ENCODE data around the gene STPG4. TPM values are rescaled to one million over a fixed set of nuclear protein-coding genes. Genes with fewer than 3 reads are reported as not detected.

The STPG4 gene
- total RNA-seq, 4 donors from 2014 or later = 0.64 to 1.2 (median 0.82) TPM; not detected in 1

DNA sequence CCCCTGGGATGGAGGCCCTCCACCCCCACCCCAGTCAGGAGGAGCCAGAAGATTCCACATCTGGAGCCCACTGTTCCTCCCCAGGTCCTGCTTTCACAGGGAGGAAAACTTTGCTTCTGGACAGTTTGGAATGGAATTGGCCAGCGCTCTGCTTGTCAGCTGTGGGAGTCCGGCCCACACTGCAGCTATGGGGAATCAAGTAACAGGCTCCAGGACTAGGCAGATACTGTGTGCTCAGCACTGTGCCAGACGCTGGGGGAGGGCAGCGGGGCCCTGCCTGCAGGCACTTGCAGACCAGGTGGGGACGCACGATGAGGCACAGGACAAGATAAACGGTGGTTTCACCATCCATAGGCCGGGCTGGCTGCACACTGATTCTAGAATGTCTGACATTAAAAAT, 114.0 kb downstream of the STPG4 start:
- peaks cover 18 to 56% (median 36%) of the 10 kb centered on the region in 4 donors for H3K4me1 ChIP-seq
- H3K4me3 ChIP-seq = no peak overlapping the region
- H3K9me3 ChIP-seq = no peaks in the 10 kb centered on the region
- TF ChIP-seq POLR2AphosphoS5 (IDR thresholded peaks at IDR 0.05) = no peak
- no peak for TF ChIP-seq POLR2A (IDR thresholded peaks at IDR 0.05)
- no peaks in the 10 kb centered on the region for H3K36me3 ChIP-seq
- intact Hi-C loops (cut with DNase I; ENCODE audit: low total_unique reads) = no loop called here
- H3K27ac ChIP-seq = peak overlapping the region; percentile 60 to 77 (median 74)
- in situ Hi-C loops (cut with MboI; ENCODE audit: low pct_ligation_motif_present in 1 of 4, low pct_unique_long_range_greater_than_20kb in 1 of 4, low sequenced_read_pairs in 3 of 4) = no loop called here
- no peak for DNase-seq
- no peaks in the 10 kb centered on the region for H3K27me3 ChIP-seq
- WGBS, 2 donors (ENCODE audit: low coverage in 1 of 2) = 60 to 73% methylated on average over 3 to 8 of the region's 8 CpGs

DNA sequence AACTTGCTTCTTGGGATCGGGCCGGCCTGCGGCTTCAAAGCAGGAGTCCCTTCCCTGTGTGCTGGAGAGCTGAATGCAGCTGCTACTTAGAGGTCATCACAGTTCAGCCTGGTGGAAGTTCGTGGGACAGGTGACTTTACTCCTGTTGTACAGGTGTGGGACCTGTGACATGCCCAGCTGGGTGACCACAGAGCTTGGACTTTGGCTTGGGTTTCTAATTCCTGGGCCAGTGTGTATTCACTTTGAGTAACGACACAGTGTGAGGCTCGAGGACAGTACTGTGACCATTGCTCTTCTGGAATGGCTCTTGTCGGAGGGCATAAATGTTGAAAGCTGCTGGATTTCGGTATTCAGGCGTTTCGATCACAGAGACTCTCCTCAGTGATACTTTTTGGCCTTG, 114.5 kb downstream of the STPG4 start:
- intact Hi-C loops (cut with DNase I; ENCODE audit: low total_unique reads) (no loop called here), in situ Hi-C loops (cut with MboI; ENCODE audit: low pct_ligation_motif_present in 1 of 4, low pct_unique_long_range_greater_than_20kb in 1 of 4, low sequenced_read_pairs in 3 of 4) (no loop called here)
- H3K4me3 ChIP-seq = no peak overlapping the region
- H3K36me3 ChIP-seq = no peaks in the 10 kb centered on the region
- WGBS, 2 donors (ENCODE audit: low coverage in 1 of 2) = 80% methylated on average over 10 of the region's 10 CpGs; no CpG with 5 or more reads in 1 of the 2 donors
- peak overlapping the region; percentile 60 to 77 (median 74) for H3K27ac ChIP-seq
- no peaks in the 10 kb centered on the region for H3K9me3 ChIP-seq
- TF ChIP-seq EP300 (IDR thresholded peaks at IDR 0.05; ENCODE audit: low read depth) = no peak
- no peak for TF ChIP-seq POLR2A (IDR thresholded peaks at IDR 0.05)
- TF ChIP-seq, protein P1, sequence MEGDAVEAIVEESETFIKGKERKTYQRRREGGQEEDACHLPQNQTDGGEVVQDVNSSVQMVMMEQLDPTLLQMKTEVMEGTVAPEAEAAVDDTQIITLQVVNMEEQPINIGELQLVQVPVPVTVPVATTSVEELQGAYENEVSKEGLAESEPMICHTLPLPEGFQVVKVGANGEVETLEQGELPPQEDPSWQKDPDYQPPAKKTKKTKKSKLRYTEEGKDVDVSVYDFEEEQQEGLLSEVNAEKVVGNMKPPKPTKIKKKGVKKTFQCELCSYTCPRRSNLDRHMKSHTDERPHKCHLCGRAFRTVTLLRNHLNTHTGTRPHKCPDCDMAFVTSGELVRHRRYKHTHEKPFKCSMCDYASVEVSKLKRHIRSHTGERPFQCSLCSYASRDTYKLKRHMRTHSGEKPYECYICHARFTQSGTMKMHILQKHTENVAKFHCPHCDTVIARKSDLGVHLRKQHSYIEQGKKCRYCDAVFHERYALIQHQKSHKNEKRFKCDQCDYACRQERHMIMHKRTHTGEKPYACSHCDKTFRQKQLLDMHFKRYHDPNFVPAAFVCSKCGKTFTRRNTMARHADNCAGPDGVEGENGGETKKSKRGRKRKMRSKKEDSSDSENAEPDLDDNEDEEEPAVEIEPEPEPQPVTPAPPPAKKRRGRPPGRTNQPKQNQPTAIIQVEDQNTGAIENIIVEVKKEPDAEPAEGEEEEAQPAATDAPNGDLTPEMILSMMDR (IDR thresholded peaks at IDR 0.05) = no peak
- no peak for TF ChIP-seq POLR2AphosphoS5 (IDR thresholded peaks at IDR 0.05)
- DNase-seq = no peak
- H3K4me1 ChIP-seq = peaks cover 18 to 60% (median 37%) of the 10 kb centered on the region in 4 donors
- H3K27me3 ChIP-seq = no peaks in the 10 kb centered on the region

DNA sequence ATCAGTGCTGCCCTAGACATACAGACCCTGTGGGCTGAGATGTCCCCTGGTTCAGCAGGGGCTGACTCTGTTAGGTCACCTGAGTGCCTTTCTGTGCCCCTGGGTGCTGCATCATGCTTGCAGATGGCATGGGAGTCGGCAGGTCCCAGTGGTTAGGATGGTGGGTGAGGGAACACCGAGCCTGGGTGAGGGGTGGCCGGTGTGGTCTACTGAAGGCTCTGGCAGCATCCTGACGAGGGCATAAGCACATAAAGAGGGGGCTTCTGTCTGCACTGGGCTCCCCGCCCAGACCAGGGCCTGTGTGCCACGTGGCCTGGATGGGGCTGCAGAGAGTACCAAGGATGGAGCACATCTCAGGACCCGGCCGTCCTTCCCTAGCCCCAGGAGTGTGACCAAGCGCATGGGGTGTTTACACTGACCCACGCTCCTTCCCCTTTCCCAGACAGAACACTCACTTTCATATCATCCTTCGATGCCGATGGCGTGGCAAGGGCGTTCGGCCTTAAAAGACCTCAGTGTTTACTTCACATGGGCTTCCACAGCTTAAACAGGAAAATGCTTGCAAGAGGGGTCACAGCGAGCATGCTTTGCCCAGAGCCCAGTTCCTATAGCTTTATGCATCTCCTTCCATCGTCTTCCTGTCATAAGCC, 115.1 kb downstream of the STPG4 start:
- no peaks in the 10 kb centered on the region for H3K36me3 ChIP-seq
- no peaks in the 10 kb centered on the region for H3K9me3 ChIP-seq
- DNase-seq = peak; percentile 28
- 82% methylated on average over 17 of the region's 17 CpGs; no CpG with 5 or more reads in 1 of the 2 donors for WGBS, 2 donors (ENCODE audit: low coverage in 1 of 2)
- in situ Hi-C loops (cut with MboI; ENCODE audit: low pct_ligation_motif_present in 1 of 4, low pct_unique_long_range_greater_than_20kb in 1 of 4, low sequenced_read_pairs in 3 of 4) (no loop called here), intact Hi-C loops (cut with DNase I; ENCODE audit: low total_unique reads) (no loop called here)
- no peaks in the 10 kb centered on the region for H3K27me3 ChIP-seq
- peaks cover 19 to 64% (median 43%) of the 10 kb centered on the region in 4 donors for H3K4me1 ChIP-seq
- TF ChIP-seq EP300 (IDR thresholded peaks at IDR 0.05; ENCODE audit: low read depth) (no peak), POLR2AphosphoS5 (IDR thresholded peaks at IDR 0.05) (peak in 1 of 3 donors; percentile 11)
- no peak overlapping the region for H3K4me3 ChIP-seq
- peak overlapping the region; percentile 60 to 77 (median 74) for H3K27ac ChIP-seq

GRCh38 chr2:47039489-47039870, 115.6 kb downstream of the STPG4 start:
- H3K27me3 ChIP-seq = no peaks in the 10 kb centered on the region
- H3K4me1 ChIP-seq = peaks cover 25 to 70% (median 46%) of the 10 kb centered on the region in 4 donors
- intact Hi-C loops (cut with DNase I; ENCODE audit: low total_unique reads) (no loop called here), in situ Hi-C loops (cut with MboI; ENCODE audit: low pct_ligation_motif_present in 1 of 4, low pct_unique_long_range_greater_than_20kb in 1 of 4, low sequenced_read_pairs in 3 of 4) (no loop called here)
- 74 to 100% methylated on average over 1 to 2 of the region's 2 CpGs for WGBS, 2 donors (ENCODE audit: low coverage in 1 of 2)
- H3K27ac ChIP-seq = peak overlapping the region; percentile 60 to 77 (median 74)
- no peak overlapping the region for H3K4me3 ChIP-seq
- no peaks in the 10 kb centered on the region for H3K36me3 ChIP-seq
- DNase-seq = no peak
- TF ChIP-seq, protein P1 (IDR thresholded peaks at IDR 0.05) = no peak
- TF ChIP-seq EP300 (IDR thresholded peaks at IDR 0.05; ENCODE audit: low read depth) (no peak), POLR2AphosphoS5 (IDR thresholded peaks at IDR 0.05) (no peak), POLR2A (IDR thresholded peaks at IDR 0.05) (no peak)
- H3K9me3 ChIP-seq = no peaks in the 10 kb centered on the region

DNA sequence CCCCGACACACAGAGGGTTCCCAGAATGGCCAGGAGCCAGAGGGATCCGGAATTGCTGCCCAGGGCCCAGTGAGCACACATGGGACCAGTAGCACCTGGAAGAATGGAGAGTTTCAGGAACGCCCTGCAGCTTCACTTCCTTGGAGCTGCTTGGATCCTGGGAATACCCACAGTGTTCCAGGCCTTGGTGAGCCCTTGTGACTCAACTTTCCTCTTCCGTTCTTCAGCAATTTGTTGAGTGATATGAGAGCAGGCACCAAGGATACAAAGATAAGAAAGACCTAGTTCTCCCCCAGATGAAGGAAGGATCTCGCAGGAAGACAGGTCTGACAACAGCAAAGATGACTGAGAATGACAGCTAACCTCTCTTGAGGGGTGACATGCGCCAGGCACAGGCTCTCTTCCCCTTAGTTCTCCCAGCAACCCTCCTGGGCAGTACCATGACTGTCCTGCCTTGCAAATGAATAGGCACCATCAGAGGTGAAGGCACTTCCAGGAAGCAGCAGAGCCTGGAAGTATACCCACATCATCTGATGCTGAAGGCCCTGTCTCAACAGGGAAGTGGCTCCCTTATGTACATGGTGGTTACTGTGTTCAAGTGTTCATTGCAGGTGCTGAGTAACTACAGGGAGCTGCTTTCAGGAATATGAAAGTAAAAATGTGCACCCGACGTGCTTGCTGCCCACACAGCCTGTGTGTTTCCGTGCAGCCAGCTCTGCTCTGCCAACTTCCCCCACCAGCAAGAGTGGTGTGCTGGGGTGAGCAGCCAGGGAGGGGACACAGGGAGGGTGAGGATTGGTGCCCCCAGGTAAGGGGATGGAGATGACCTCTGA, 116.2 kb downstream of the STPG4 start:
- 74% methylated on average over 9 of the region's 9 CpGs; no CpG with 5 or more reads in 1 of the 2 donors for WGBS, 2 donors (ENCODE audit: low coverage in 1 of 2)
- Histone ChIP-seq H3K27ac (peak overlapping the region; percentile 60 to 77 (median 74)), H3K27me3 (no peaks in the 10 kb centered on the region), H3K36me3 (no peaks in the 10 kb centered on the region), H3K9me3 (no peaks in the 10 kb centered on the region), H3K4me3 (no peak overlapping the region), H3K4me1 (peaks cover 29 to 74% (median 50%) of the 10 kb centered on the region in 4 donors)
- intact Hi-C loops (cut with DNase I; ENCODE audit: low total_unique reads) = no loop called here
- in situ Hi-C loops (cut with MboI; ENCODE audit: low pct_ligation_motif_present in 1 of 4, low pct_unique_long_range_greater_than_20kb in 1 of 4, low sequenced_read_pairs in 3 of 4) = no loop called here
- DNase-seq = no peak
- TF ChIP-seq POLR2AphosphoS5 (IDR thresholded peaks at IDR 0.05) = no peak
- TF ChIP-seq POLR2A (IDR thresholded peaks at IDR 0.05) = no peak
- TF ChIP-seq EP300 (IDR thresholded peaks at IDR 0.05; ENCODE audit: low read depth) = no peak
- TF ChIP-seq, protein P1 (IDR thresholded peaks at IDR 0.05) = no peak

Data from transverse colon (tissue), 4 donors.